Epithelial cell of proximal tubule (primary cell): Measurements from ENCODE around the gene RAG2. TPM values are rescaled to one million over a fixed set of nuclear protein-coding genes. Genes with fewer than 3 reads are reported as not detected.

ENCODE experiments used
- DNase-seq: peaks from one replicate; pipeline ENCODE4 v3.0.0-alpha.2; 2011; ENCODE audit warnings: low read depth
- H3K4me3 ChIP-seq: 2 replicates; pipeline ENCODE4 v1.5.1; 2011; ENCODE audit warnings: low read depth, mild to moderate bottlenecking, low read length
- total RNA-seq: library from RNA; depleted of rRNA; stranded (reverse); fragments of >200 nt; gene quantifications from 2 replicates; pipeline ENCODE4 v1.2.3, GENCODE V29; 2015
- TF ChIP-seq, protein P1 (sequence below): conservative IDR thresholded peaks from 2 replicates; pipeline ENCODE4 v1.5.1; 2012; ENCODE audit warnings: low read depth, mild to moderate bottlenecking, low read length

The RAG2 gene
- not detected in 2 replicates for total RNA-seq

DNA sequence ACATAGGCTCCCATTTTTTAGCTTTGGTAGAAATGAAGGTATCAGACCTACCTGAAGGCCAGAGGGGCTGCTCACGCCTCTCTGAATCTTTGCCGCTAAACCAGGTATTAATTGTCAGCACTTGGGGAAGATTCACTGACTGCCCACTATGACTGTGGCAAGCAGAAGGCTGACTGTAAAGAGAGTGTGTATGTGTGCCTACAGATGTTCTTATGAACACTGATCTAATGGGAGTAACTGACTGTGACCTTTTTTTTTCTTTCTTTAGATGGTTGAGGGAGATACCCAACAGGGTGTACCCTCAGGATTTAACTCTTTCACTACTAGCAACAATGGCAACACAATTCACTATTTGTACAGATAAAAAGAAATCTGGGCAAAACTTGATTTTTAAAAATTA, at the start of gene RAG2:
TSS of gene RAG2 (minus strand) at position 186 of the 400 bp plus-strand sequence. CDS start 4,068 bp downstream, outside the sequence.
- H3K4me3 ChIP-seq = no peak within 1 kb of the TSS
- DNase-seq = no peak
- TF ChIP-seq, protein P1, sequence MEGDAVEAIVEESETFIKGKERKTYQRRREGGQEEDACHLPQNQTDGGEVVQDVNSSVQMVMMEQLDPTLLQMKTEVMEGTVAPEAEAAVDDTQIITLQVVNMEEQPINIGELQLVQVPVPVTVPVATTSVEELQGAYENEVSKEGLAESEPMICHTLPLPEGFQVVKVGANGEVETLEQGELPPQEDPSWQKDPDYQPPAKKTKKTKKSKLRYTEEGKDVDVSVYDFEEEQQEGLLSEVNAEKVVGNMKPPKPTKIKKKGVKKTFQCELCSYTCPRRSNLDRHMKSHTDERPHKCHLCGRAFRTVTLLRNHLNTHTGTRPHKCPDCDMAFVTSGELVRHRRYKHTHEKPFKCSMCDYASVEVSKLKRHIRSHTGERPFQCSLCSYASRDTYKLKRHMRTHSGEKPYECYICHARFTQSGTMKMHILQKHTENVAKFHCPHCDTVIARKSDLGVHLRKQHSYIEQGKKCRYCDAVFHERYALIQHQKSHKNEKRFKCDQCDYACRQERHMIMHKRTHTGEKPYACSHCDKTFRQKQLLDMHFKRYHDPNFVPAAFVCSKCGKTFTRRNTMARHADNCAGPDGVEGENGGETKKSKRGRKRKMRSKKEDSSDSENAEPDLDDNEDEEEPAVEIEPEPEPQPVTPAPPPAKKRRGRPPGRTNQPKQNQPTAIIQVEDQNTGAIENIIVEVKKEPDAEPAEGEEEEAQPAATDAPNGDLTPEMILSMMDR = no peak

DNA sequence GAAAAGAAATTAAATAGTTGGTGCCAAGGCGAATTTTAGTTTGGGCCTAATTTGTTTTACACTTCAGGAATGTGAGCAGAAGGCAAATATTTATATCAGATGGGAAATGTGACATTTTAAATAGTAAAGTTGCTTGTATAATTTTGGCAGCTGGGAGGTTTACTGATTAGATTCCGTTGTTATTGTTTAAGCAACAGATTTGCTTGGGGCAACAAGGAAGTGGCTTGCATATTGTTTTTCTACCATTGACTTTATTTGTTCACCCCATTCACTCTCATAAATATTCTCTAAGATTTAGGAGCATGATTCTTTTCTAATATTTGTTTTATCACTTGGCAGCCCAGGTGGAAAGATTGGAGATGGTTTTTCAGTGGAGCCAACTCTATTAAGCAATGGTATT, 40.5 kb upstream of the RAG2 start:
- TF ChIP-seq, protein P1 = no peak
- H3K4me3 ChIP-seq = no peak overlapping the region
- no peak for DNase-seq

DNA sequence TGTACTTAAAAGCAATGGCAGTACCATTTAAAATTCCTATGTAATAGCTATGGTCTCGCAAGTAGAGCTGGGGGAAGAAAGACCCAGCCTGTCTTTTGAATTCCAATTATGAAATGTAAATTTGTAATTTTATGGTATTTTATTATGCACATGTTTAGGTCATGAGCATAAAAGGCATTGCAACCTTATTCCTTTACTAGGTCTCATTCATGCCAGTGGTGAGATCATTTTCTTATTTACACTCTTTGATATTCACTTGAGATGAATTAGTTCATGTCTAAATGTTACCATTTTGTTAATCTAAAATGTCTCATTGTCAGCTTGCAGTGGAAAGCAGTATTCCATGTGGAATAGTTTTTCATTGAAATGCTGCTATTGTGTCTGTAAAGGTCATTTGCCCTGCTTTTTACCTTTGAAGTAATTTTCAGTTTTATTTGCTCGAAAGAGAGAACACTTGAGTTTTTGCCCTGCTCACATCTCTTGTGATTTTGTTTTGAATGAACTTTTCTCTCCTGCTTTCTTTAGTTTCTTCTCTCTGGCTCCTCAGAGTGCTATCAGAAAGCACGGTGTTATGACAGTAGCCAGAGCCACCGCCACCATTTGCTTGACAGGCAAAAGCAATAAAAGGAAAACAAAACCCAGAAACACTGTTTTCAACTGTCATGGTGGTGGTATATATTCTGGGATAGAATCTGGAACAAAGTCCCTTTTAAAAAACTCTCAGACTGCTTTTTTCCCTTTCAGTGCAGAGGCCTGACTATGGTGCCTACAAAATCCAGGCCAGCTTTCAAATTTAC, 37.2 kb upstream of the RAG2 start:
- TF ChIP-seq, protein P1 = no peak
- no peak overlapping the region for H3K4me3 ChIP-seq
- DNase-seq = no peak

DNA sequence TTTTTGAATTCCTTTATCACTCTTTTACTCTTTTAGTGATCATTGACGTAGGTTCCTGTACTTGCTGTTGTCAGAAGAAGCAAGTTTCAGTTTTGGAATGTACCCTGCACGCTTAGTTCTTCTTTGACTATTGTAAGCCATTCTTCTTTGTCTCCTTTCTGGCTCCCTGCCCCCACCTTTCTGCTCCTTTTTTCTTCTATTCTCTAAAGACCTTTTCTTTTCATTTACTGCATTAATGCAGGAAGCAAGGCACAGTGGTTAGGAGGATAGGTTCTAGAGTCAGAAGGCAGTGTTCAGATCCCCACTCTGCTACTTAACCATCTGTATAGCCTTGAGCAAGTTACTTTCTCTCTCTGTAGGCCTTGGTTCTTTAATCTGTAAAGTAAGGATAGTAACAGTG, 33.7 kb upstream of the RAG2 start:
- TF ChIP-seq, protein P1 = no peak
- H3K4me3 ChIP-seq = no peak overlapping the region
- no peak for DNase-seq

DNA sequence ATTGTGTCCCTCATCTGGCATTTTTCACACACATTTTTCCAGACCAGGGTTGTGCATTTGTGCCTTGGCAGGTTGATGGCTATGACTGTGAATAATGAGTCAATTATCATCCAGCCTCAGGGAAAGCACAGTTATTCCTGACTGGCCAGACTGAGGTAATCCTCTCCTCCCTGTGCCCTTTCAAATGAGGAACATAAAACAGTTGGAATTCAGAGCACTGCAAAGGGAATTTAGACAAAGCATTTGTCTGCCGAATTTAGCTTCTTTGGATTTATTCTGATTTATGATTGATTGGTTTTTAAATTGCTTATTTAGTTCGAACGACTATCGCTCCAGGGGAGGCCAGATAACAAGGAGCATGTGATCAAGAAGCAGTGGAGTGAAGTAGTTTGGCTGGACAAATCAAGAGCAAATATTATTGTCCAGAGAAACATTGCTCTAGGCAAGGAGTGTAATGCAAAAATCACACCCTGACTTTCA, 30.8 kb upstream of the RAG2 start:
- H3K4me3 ChIP-seq = no peak overlapping the region
- TF ChIP-seq, protein P1 = no peak
- DNase-seq = no peak

DNA sequence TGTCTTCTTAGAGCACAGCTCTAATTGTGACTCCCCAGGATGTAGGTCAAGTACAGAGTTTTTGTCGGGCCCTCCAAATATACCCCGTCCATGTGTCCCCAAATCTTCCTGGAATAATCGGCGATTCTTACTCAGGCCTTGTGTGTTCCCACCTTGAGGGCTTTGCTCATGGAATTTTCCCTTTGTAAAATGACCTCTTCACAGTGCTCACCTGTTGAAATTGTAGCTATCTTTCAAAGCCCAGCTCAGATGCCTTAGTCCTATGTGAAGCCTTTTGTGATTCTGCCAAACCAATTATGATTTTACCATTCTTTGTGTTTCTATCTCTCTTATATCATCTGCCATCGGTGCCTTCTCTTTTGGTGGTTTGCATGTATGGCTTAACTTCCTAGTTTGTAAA, 30.1 kb upstream of the RAG2 start:
- TF ChIP-seq, protein P1 = no peak
- H3K4me3 ChIP-seq = no peak overlapping the region
- no peak for DNase-seq

DNA sequence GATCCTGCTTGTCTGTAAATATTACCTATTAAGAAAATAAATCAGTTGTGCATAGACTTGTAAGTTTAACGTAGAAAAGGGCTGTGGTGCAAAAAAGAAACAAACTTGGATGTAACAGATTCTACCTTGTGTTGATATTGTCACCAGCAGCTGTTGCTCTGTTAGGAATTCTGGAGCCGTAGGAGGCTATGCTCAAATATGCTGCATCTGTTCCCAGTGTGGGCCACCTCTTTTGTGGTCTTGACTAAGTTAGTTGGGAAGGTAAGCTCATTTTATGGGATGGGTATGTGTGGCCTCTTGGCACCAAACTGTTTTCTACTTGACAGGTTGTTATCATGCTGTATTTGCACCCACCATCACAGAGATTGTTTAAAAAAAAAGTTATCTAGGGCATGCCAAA, 29.4 kb upstream of the RAG2 start:
- H3K4me3 ChIP-seq = no peak overlapping the region
- TF ChIP-seq, protein P1 = no peak
- no peak for DNase-seq
